Measurements from ENCODE around the gene KRT32.
"Not testable (repeated sequence)": the region's sequence is repeated elsewhere in the genome, so short reads cannot be mapped to it uniquely, and the experiment has no call there.

Gene KRT32

GRCh38 chr17:41422586-41422985 is 44.6 kb downstream of the KRT32 start:
- DNase-seq = not testable (repeated sequence)

DNA sequence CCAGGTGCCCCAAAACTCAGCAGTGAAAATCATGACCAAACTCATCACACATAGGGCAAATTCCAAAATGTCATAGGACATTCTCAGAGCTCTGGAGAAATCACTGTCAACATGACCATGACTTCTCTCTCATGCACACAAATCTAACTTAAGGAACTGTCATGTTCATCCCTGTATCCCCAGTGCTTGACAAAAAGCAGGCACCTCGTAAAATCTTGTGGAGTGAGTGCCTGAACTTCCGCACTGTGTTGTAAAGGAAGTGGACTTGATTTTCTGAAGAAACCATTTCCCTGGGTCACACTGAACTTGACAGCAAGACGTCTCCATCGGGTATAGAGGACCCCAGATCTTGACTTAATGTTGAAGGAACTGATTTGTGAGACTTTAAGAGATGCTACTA is 45.6 kb downstream of the KRT32 start:
- no peak for DNase-seq

DNA sequence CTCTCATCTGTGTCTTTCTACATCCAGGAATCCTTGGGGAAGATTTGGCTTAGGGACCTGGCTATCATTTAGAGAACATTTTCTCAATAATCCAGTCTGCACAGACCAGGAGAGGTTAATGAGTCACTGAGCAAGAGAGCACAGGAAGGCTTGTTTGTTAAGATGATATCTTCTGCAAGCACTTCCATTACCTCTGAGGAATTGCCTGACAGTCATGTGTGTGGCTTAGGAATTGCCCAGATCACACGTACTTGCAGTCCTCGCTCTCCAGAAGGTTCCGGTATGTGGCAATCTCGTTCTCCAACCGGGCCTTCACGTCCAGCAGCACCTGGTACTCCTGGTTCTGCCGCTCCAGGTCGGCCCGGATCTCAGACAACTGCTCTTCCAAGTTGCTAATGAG is 46.1 kb downstream of the KRT32 start:
- DNase-seq = no peak

DNA sequence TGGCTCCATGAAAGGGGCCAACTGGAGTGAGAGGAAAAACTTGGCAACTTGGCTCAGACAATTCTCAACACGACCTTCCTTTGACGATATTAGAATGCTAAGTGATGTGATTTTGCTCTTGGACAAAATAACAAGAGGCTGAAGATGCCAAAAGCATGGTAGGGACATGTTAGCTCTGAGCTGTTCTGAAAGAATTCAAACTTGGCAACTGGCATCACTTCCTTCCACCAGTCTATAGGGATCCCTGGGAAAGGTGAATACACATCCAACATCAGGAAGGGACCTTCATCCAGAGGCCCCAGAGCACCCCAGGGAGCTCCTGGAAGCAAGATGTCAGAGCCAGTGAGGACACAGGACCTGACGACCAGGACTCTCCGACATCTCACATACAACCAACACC is 47.1 kb downstream of the KRT32 start:
- no peak for DNase-seq

DNA sequence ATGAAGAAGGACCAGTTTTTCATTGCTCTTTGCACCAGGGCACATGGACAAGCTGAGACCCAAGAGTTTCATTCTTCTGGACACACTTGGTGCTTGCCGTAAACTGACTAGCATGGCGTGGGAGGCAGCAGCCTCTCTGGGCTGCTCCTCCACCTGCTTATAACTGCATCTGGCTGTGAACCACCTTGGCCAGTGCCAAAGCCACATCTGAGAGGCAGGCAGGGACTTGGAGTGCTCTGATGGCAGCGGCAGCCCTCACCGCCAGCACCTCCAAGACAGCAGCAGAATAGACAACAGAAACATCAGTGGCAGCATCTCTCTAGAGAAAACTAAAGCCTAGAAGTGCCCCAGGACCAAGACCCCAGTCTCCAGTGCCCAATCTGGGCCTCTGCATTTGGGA is 47.5 kb downstream of the KRT32 start:
- no peak for DNase-seq

GRCh38 chr17:41418116-41418860 is 48.9 kb downstream of the KRT32 start:
- DNase-seq = no peak

- no peak for DNase-seq
Measured at GRCh38 chr17:41417576-41418015, 49.6 kb downstream of the KRT32 start.

DNA sequence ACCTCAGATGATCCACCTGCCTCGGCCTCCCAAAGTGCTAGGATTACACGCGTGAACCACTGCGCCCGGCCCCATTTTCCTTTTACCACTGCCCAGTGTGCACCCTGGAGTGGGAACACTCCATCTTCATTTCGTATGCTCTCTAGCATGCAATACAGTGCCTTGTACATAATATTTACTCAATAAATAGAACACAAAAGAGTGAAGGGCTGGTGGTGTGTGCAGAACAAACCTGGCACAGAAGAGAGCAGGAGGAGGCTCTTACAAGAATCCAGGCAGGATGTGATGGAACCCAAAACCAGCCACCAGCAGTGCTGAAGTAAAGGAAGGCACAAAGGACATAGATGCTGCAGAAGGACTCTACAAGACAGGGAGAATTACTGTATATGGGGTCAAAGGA is 50.1 kb downstream of the KRT32 start:
- DNase-seq = no peak

- no peak for DNase-seq
Measured at GRCh38 chr17:41416479-41416878, 50.7 kb downstream of the KRT32 start.

- no peak for DNase-seq
Measured at GRCh38 chr17:41415833-41416335, 51.3 kb downstream of the KRT32 start.

GRCh38 chr17:41415411-41415810 is 51.8 kb downstream of the KRT32 start:
- DNase-seq = no peak

- DNase-seq = no peak
Measured at GRCh38 chr17:41413982-41414381, 53.2 kb downstream of the KRT32 start.

DNA sequence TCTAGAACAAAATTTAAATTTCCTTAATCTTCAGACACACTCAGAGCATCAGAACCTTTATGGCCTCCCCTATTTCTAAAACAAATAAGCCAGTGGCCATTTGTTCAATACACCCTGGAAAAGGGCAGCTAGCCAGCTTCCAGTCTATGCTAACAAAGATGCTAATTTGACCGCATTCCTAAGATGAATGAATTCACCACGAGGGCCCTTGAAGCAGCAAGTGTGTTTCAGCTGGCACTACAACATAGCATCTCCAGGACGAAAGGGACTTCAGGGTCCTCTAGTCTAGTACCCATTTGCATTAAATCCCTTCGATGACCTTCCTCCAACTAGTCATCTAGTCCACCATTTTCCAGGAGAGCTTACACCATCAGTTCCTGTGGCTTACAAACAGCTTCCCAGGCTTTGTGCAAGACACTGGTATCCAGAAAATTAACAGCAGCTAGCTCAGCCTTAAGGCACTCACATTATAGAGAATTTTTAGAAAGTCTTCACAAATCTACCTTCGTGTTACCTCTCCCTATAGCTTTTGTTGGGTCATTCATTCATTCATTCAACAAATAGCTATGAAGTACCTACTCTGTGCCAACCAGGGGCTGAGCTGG is 53.7 kb downstream of the KRT32 start:
- no peak for DNase-seq

DNA sequence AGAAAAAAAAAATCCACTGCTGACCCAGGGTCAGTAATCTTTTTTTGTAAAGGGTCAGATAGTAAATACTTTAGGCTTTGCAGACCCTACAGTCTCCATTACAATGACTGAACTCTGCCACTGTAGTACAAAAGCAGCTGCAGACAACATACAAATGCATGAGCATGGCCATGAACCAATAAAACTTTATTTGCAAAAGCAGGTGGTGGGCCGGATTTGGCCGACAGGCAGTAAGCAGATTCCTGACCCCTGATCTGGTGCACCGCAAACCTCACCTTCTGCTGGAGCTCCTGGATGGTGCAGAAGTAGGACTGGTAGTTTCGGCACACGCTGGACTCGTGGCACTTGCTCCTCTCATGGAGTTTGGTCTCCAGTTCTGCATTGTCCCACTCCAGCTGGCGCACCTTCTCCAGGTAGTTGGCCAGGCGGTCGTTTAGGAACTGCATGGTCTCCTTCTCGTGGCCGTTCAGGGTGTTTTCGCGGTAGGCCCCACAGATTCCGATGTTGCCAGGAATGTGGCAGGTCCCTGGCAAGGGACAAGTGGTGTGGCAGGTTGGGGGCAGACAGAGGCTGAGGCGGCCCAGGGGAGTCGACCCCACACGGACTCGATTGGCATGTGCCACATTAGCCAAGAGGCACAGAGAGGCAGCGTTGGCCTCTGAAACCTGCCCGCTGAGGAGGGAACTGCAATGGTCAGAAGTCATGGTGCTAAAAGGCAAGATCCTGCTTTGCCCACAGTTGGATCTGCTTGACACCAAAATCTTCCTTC is 55.9 kb downstream of the KRT32 start:
- no peak for DNase-seq

Data from activated CD4-positive, alpha-beta T cell treated with anti-CD3 and anti-CD28 coated beads for 4 hours (primary cell).